NCI-H146 treated with DMSO at 0.1 percent for 48 hours (cell line): ENCODE data around the gene NTNG2.
A peak's percentile ranks its signal among the peaks of the same experiment; 100 is the strongest.
"Not testable (repeated sequence)": the region's sequence is repeated elsewhere in the genome, so short reads cannot be mapped to it uniquely, and the experiment has no call there.

Source experiments
- DNase-seq: peaks from one replicate; lab custom pipeline; 2025; ENCODE audit not compliant: unreplicated experiment; lab: John Stamatoyannopoulos, UW

The NTNG2 gene

GRCh38 chr9:132247942-132248341 is 86.1 kb downstream of the NTNG2 start:
- DNase-seq: no peak

GRCh38 chr9:132249123-132249522 is 87.3 kb downstream of the NTNG2 start:
- no peak for DNase-seq

GRCh38 chr9:132249690-132250089 is 87.8 kb downstream of the NTNG2 start:
- DNase-seq: no peak

- DNase-seq: no peak
Measured at GRCh38 chr9:132250324-132251262, 88.7 kb downstream of the NTNG2 start.

GRCh38 chr9:132260846-132261245 is 99.0 kb downstream of the NTNG2 start:
- no peak for DNase-seq

GRCh38 chr9:132266017-132266416 is 104.2 kb downstream of the NTNG2 start:
- DNase-seq: no peak

GRCh38 chr9:132267660-132268059 is 105.8 kb downstream of the NTNG2 start:
- no peak for DNase-seq

GRCh38 chr9:132268725-132269352 is 107.0 kb downstream of the NTNG2 start:
- DNase-seq: peak; percentile 24

- DNase-seq: not testable (repeated sequence)
Measured at GRCh38 chr9:132269704-132270516, 108.1 kb downstream of the NTNG2 start.

- no peak for DNase-seq
Measured at GRCh38 chr9:132274861-132275260, 113.0 kb downstream of the NTNG2 start.

GRCh38 chr9:132283165-132283564 is 121.3 kb downstream of the NTNG2 start:
- no peak for DNase-seq

GRCh38 chr9:132283863-132284262 is 122.0 kb downstream of the NTNG2 start:
- DNase-seq: no peak

- DNase-seq: no peak
Measured at GRCh38 chr9:132287256-132287760, 125.5 kb downstream of the NTNG2 start.

- DNase-seq: no peak
Measured at GRCh38 chr9:132288361-132288760, 126.5 kb downstream of the NTNG2 start.

- DNase-seq: no peak
Measured at GRCh38 chr9:132288966-132289365, 127.1 kb downstream of the NTNG2 start.

GRCh38 chr9:132293145-132293721 is 131.4 kb downstream of the NTNG2 start:
- no peak for DNase-seq
